Gastrocnemius medialis (tissue), 4 donors: ENCODE results near the gene SMIM29.

Source experiments
- CTCF ChIP-seq, 5 experiments: fragments of 450-650 bp in 3 of 5; fragments of 200-600 bp in 2 of 5; sonication (generic) in 2 of 5; IDR thresholded peaks in 4 of 5; conservative IDR thresholded peaks in 1 of 5; 1 replicate in 4 of 5; 2 replicates in 1 of 5; pipeline ENCODE4 v1.5.1; 2016 to 2019; ENCODE audit warnings: antibody characterized with exemption in 5 of 5, mild to moderate bottlenecking in 3 of 5, moderate library complexity in 3 of 5
- POLR2A ChIP-seq, 2 donors: fragments of 450-650 bp; IDR thresholded peaks; one replicate each; pipeline ENCODE4 v1.6.1; 2017; ENCODE audit warnings: antibody characterized with exemption in 2 of 2, mild to moderate bottlenecking in 2 of 2, moderate library complexity in 2 of 2

DNA sequence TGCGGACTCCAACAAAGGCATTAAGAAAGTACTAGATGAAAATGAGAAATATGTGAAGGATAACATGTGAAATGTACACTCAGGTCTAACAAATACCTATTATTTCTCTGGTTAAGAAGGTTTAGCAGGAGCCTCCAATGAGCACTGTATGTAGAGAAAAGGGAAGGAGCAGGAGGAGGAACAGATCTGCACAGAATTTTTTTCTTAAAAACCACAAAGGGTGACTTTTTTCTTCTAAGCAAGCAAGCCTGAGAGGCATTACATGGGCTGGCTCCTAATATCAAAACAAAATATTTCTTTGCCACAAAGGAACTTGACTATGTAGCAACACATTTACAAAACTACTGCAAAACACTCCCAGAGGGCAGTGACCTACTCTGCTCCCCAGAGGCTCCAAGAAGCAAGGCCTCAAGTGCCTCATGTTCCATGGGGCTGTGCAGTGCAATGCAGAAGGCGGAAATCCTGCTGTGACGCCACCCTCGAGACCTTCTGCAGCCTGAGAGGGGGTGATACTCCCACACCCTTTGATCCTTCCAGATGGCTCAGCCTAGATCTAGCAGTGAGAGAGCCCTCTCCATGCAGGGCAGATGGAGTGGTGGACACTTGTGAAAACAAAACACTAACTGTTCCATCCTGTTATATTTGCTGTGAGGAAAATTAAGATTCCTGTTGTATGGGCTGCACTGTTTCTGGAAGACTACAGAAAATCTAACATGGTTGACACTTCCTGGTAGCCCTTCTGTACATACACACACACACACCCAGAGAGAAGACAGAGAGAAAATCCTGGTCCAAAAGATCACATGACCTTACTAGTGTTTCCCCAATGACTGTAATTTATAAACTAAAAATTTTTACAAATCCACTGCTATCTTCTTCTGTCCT, 36.0 kb upstream of the SMIM29 start:
- TF ChIP-seq CTCF (IDR thresholded peaks at IDR 0.05 in 4 of 5, conservative IDR thresholded peaks at IDR 0.05 in 1 of 5) (no peak), POLR2A (IDR thresholded peaks at IDR 0.05) (no peak)
